ENCODE data around the gene BUD23.

GRCh38 chr7:73652541-73652949, 30.9 kb upstream of the BUD23 start:
- TF ChIP-seq POLR2A (IDR thresholded peaks at IDR 0.05), result no peak
- no peak for TF ChIP-seq CTCF (IDR thresholded peaks at IDR 0.05)
